ENCODE measurements around the gene ZNF90. TPM values are rescaled to one million over a fixed set of nuclear protein-coding genes. Genes with fewer than 3 reads are reported as not detected.
"Not testable (repeated sequence)": the region's sequence is repeated elsewhere in the genome, so short reads cannot be mapped to it uniquely, and the experiment has no call there.

The ZNF90 gene
- total RNA-seq, 2 experiments from 2014 or later, result 15.5 to 17.6 TPM

GRCh38 chr19:20118064-20118839 lies 40.5 kb downstream of the ZNF90 start:
- Mint-ChIP-seq H3K36me3 (ENCODE audit: low read depth) (peaks cover 69% of the 10 kb centered on the region), H3K9me3 (peaks cover 48% of the 10 kb centered on the region)
- H3K4me1 Mint-ChIP-seq (ENCODE audit: low read depth); CTCF ChIA-PET; H3K27ac Mint-ChIP-seq; intact Hi-C loops (cut with micrococcal nuclease); H3K27me3 Mint-ChIP-seq (ENCODE audit: low read depth); H3K4me3 Mint-ChIP-seq; DNase-seq: not testable (repeated sequence)

GRCh38 chr19:20124879-20125278 lies 47.1 kb downstream of the ZNF90 start:
- no peaks in the 10 kb centered on the region for H3K4me1 Mint-ChIP-seq (ENCODE audit: low read depth)
- CTCF ChIA-PET, result no interaction called here
- H3K36me3 Mint-ChIP-seq (ENCODE audit: low read depth), result peaks cover 62% of the 10 kb centered on the region
- H3K27ac Mint-ChIP-seq, result no peak overlapping the region
- H3K9me3 Mint-ChIP-seq, result peaks cover 47% of the 10 kb centered on the region
- intact Hi-C loops (cut with micrococcal nuclease), result no loop called here
- H3K4me3 Mint-ChIP-seq, result no peak overlapping the region
- H3K27me3 Mint-ChIP-seq (ENCODE audit: low read depth), result no peaks in the 10 kb centered on the region
- no peak for DNase-seq

DNA sequence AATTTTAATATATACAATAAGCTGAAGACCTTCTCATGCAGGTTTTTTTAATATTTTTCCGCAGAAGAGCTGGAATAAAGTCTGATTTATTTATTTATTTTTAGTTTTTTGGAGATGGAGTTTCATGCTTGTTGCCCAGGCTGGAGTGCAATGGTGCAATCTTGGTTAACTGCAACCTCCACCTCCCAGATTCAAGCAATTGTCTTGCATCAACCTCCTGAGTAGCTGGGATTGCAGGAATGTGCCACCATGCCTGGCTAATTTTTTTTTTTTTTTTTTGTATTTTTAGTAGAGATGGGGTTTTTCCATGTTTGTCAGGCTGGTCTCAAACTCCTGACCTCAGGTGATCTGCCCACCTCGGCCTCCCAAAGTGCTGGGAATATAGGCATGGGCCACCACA lies 55.1 kb downstream of the ZNF90 start:
- H3K27me3 Mint-ChIP-seq (ENCODE audit: low read depth); DNase-seq; CTCF ChIA-PET; H3K4me1 Mint-ChIP-seq (ENCODE audit: low read depth); intact Hi-C loops (cut with micrococcal nuclease); H3K4me3 Mint-ChIP-seq; H3K27ac Mint-ChIP-seq: not testable (repeated sequence)
- peaks cover 29% of the 10 kb centered on the region for H3K9me3 Mint-ChIP-seq
- H3K36me3 Mint-ChIP-seq (ENCODE audit: low read depth), result peaks cover 18% of the 10 kb centered on the region

- H3K4me3 Mint-ChIP-seq; H3K27ac Mint-ChIP-seq; CTCF ChIA-PET; H3K36me3 Mint-ChIP-seq (ENCODE audit: low read depth); intact Hi-C loops (cut with micrococcal nuclease); DNase-seq; H3K27me3 Mint-ChIP-seq (ENCODE audit: low read depth); H3K4me1 Mint-ChIP-seq (ENCODE audit: low read depth): not testable (repeated sequence)
- H3K9me3 Mint-ChIP-seq, result peaks cover 33% of the 10 kb centered on the region
These were observed 59.9 kb downstream of the ZNF90 start for GRCh38 chr19:20137714-20138113.

DNA sequence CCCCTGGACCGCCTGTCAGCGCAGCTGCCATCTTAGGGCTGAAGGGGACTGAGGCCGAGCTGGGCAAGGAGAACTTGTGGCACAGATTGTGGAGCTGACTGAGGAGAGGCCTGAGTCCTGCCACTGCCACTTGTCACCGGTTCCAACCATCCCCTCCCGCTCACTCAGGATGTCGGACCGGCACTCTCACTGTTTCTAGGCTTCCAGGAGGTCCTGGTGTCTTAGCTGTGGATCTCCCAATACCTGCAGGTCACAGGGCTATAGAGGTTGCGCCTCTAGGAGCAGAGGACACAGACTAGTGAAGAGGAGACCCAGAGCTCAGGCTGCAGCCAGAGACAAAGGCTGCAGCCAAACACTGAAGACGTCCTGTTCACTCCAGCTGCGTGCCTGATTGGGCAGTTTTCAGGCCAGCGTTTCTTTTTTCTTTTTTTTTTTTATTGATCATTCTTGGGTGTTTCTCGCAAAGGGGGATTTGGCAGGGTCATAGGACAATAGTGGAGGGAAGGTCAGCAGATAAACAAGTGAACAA lies 73.9 kb downstream of the ZNF90 start:
- CTCF ChIA-PET, result no interaction called here
- Mint-ChIP-seq H3K27ac (no peak overlapping the region), H3K9me3 (peaks cover 7% of the 10 kb centered on the region), H3K27me3 (ENCODE audit: low read depth) (no peaks in the 10 kb centered on the region), H3K4me1 (ENCODE audit: low read depth) (no peaks in the 10 kb centered on the region), H3K4me3 (no peak overlapping the region), H3K36me3 (ENCODE audit: low read depth) (no peaks in the 10 kb centered on the region)
- intact Hi-C loops (cut with micrococcal nuclease), result no loop called here
- DNase-seq, result no peak

- CTCF ChIA-PET, result interaction anchor here (1.0 kb wide), 1 partner anchor 155 kb away, joined by 3 read pairs; no protein-coding TSS in a partner anchor
- H3K4me3 Mint-ChIP-seq; H3K36me3 Mint-ChIP-seq (ENCODE audit: low read depth); intact Hi-C loops (cut with micrococcal nuclease); H3K27ac Mint-ChIP-seq; H3K9me3 Mint-ChIP-seq; DNase-seq; H3K4me1 Mint-ChIP-seq (ENCODE audit: low read depth); H3K27me3 Mint-ChIP-seq (ENCODE audit: low read depth): not testable (repeated sequence)
These were observed 74.7 kb downstream of the ZNF90 start for GRCh38 chr19:20152506-20152905.

GRCh38 chr19:20153281-20153680 lies 75.5 kb downstream of the ZNF90 start:
- intact Hi-C loops (cut with micrococcal nuclease), result no loop called here
- Mint-ChIP-seq H3K4me3 (no peak overlapping the region), H3K27ac (no peak overlapping the region), H3K9me3 (peaks cover 7% of the 10 kb centered on the region), H3K36me3 (ENCODE audit: low read depth) (no peaks in the 10 kb centered on the region), H3K27me3 (ENCODE audit: low read depth) (no peaks in the 10 kb centered on the region), H3K4me1 (ENCODE audit: low read depth) (no peaks in the 10 kb centered on the region)
- CTCF ChIA-PET, result interaction anchor here (1.0 kb wide), 1 partner anchor 156 kb away, joined by 3 read pairs; no protein-coding TSS in a partner anchor
- DNase-seq, result no peak

- intact Hi-C loops (cut with micrococcal nuclease), result no loop called here
- peaks cover 9% of the 10 kb centered on the region for H3K9me3 Mint-ChIP-seq
- CTCF ChIA-PET, result no interaction called here
- DNase-seq, result no peak
- H3K27ac Mint-ChIP-seq, result no peak overlapping the region
- no peaks in the 10 kb centered on the region for H3K27me3 Mint-ChIP-seq (ENCODE audit: low read depth)
- H3K4me3 Mint-ChIP-seq, result no peak overlapping the region
- no peaks in the 10 kb centered on the region for H3K36me3 Mint-ChIP-seq (ENCODE audit: low read depth)
- H3K4me1 Mint-ChIP-seq (ENCODE audit: low read depth), result no peaks in the 10 kb centered on the region
These were observed 76.8 kb downstream of the ZNF90 start for GRCh38 chr19:20154636-20155035.

DNA sequence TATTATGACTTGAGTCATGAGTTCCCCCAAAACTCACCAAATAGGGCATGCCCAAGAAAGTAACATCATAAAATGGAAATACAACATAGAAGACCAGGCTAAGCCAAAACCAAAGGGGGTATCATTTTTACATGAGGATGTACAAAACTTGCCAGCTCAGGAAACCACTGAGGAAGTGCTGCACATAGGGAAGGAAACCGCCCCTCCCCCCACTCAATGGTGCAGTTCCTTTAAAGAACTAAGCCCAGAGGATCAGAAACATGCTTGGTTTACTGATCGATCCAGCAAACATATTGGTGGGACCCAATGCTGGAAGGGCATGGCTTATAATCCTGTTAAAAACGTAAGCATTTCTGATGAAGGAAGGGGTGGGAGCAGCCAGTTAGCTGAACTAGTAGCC lies 85.0 kb downstream of the ZNF90 start:
- H3K9me3 Mint-ChIP-seq, result peaks cover 5% of the 10 kb centered on the region
- peaks cover 14% of the 10 kb centered on the region for H3K4me1 Mint-ChIP-seq (ENCODE audit: low read depth)
- intact Hi-C loops (cut with micrococcal nuclease), result loop anchor here (10.0 kb wide), 2 partner anchors 258 to 262 kb away; partner anchors contain the start of gene ZNF93
- H3K36me3 Mint-ChIP-seq (ENCODE audit: low read depth), result peaks cover 7% of the 10 kb centered on the region
- DNase-seq, result peak; percentile 25
- CTCF ChIA-PET, result no interaction called here
- no peak overlapping the region for H3K27ac Mint-ChIP-seq
- no peak overlapping the region for H3K4me3 Mint-ChIP-seq
- no peaks in the 10 kb centered on the region for H3K27me3 Mint-ChIP-seq (ENCODE audit: low read depth)

DNA sequence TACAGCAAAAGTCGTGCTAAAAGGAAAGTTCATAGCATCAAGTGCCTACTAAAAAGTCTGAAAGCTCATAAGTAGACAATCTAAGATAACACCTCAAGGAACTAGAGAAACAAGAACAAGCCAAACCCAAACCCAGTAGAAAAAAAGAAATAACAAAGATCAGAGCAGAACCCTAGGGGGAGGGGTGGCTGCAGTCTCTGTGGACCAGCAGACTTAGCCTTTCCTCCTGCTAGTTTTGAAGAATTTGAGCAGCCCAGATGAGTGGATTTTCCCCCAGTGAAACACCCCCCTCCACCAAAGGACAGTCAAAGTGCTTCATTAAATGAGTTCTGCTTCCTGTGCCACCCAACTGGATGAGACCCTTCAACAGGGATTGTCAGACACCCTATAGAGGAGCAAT lies 86.7 kb downstream of the ZNF90 start:
- Mint-ChIP-seq H3K4me1 (ENCODE audit: low read depth) (peaks cover 14% of the 10 kb centered on the region), H3K27me3 (ENCODE audit: low read depth) (no peaks in the 10 kb centered on the region), H3K4me3 (no peak overlapping the region), H3K9me3 (peaks cover 4% of the 10 kb centered on the region), H3K36me3 (ENCODE audit: low read depth) (peaks cover 18% of the 10 kb centered on the region), H3K27ac (no peak overlapping the region)
- no peak for DNase-seq
- CTCF ChIA-PET, result no interaction called here
- intact Hi-C loops (cut with micrococcal nuclease), result loop anchor here (10.0 kb wide), 2 partner anchors 260 kb away; partner anchors contain the start of gene ZNF93

DNA sequence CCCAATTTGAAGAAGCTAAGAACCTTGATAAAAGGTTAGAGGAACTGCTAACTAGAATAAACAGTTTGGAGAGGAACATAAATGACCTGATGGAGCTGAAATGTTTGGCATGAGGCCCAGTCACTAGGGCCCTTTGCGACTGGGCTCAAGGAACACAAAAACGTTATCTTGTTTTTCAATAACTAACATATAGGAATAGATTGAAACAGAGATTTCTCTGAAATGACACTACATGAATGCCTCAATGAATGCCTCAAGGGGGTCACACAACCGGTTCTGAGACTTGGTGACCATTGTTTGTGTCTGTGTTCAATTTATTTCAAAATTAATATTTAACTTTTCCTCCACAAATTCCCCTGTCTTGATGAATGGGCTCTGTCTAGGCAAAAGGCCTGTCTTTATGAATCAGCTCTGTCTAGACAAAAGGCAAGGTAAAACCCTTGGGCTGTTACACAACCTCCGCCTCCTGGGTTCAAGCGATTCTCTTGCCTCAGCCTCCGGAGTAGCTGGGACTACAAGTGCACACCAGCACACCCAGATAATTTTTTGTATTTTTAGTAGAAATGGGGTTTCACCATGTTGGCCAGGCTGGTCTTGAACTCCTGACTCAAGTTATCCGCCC lies 88.3 kb downstream of the ZNF90 start:
- H3K36me3 Mint-ChIP-seq (ENCODE audit: low read depth), result peaks cover 32% of the 10 kb centered on the region
- peaks cover 19% of the 10 kb centered on the region for H3K4me1 Mint-ChIP-seq (ENCODE audit: low read depth)
- CTCF ChIA-PET, result interaction anchor here (0.8 kb wide), 1 partner anchor 1394 kb away, joined by 3 read pairs; no protein-coding TSS in a partner anchor
- H3K27ac Mint-ChIP-seq, result no peak overlapping the region
- intact Hi-C loops (cut with micrococcal nuclease), result loop anchor here (5.0 to 10.0 kb wide), 4 partner anchors 259 to 976 kb away; partner anchors contain the start of genes ZNF101, ZNF431 and ZNF93
- DNase-seq, result no peak
- H3K27me3 Mint-ChIP-seq (ENCODE audit: low read depth), result no peaks in the 10 kb centered on the region
- peaks cover 11% of the 10 kb centered on the region for H3K9me3 Mint-ChIP-seq
- H3K4me3 Mint-ChIP-seq, result no peak overlapping the region

DNA sequence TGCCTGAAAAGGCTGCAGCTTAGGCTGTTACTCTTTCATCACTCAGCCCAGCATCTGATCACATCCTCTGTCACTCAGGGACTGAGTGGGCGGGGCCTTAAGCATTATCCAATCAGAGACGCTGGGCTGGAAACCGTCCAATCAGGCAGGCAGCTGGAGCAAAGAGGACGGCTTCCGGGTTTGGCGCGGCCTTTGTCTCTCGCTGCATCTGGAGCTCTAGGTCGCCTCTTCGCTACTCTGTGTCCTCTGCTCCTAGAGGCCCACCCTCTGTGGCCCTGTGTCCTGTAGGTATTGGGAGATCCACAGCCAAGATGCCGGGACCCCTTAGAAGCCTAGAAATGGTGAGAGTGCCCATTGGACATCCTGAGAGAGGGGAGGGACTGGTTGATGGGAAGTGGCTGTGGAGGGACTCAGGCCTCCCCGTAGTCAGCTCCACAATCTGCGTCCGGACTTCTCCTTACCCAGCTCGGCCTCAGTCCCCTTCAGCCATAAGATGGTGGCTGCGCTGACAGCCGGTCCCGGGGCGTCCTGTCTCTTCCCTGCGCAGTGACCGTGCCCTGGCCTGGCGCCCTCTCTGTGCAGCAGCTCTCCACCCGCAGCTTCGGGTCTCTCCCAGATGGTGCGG lies 89.3 kb downstream of the ZNF90 start, which contains the start of gene ZNF486:
TSS of gene ZNF486 (plus strand) at position 195 of the 625 bp plus-strand sequence. CDS start at position 312, 117 bp downstream.
- Mint-ChIP-seq H3K4me1 (ENCODE audit: low read depth) (peaks cover 19% of the 10 kb centered on the region), H3K36me3 (ENCODE audit: low read depth) (peaks cover 43% of the 10 kb centered on the region), H3K9me3 (peaks cover 18% of the 10 kb centered on the region), H3K27ac (peak within 1 kb of the TSS; percentile 91), H3K27me3 (ENCODE audit: low read depth) (no peaks in the 10 kb centered on the region), H3K4me3 (peak within 1 kb of the TSS; percentile 98)
- CTCF ChIA-PET, result interaction anchor here (0.6 to 1.0 kb wide), 3 partner anchors 57 to 599 kb away, joined by 3 to 5 read pairs (median 4); no protein-coding TSS in a partner anchor
- intact Hi-C loops (cut with micrococcal nuclease), result loop anchor here (1.0 to 10.0 kb wide), 8 partner anchors 71 to 975 kb away; partner anchors contain the start of genes ZNF101, ZNF431, ZNF682 and ZNF85
- DNase-seq, result peak; percentile 98
